ENCODE results near the gene ERN1.

DNA sequence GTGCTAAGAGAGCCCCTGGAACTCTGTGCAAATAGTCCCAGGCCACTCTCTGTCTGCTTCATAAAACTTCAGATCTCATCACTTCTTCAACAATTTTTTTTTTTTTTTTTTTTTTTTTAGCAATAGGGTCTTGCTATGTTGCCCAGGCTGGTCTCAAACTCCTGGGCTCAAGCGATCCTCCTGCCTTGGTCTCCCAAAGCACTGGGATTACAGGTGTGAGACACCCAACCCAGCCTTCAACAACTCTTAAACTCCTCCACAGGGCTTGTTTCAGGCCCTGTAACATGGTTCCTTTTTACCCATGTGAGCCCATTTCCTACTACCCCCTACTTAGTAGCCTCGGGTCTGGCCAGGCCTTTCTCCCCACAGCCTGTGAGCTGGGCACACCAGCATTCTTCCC lies 70.2 kb downstream of the ERN1 start:
- TF ChIP-seq CTCF (conservative IDR thresholded peaks at IDR 0.05; ENCODE audit: low read depth, low read length) (no peak), EZH2 (IDR thresholded peaks at IDR 0.05; ENCODE audit: borderline replicate concordance, low read depth, low read length, poor library complexity, severe bottlenecking) (no peak)
